ENCODE data around the gene SLC25A22.

Gene SLC25A22

GRCh38 chr11:770642-771616 is 27.2 kb downstream of the SLC25A22 start:
- no peak for DNase-seq

GRCh38 chr11:769887-770641 is 28.0 kb downstream of the SLC25A22 start:
- no peak for DNase-seq

GRCh38 chr11:767238-767637 is 30.8 kb downstream of the SLC25A22 start:
- no peak for DNase-seq

- DNase-seq, result no peak
Observed at GRCh38 chr11:766936-767210, 31.2 kb downstream of the SLC25A22 start.

- no peak for DNase-seq
Observed at GRCh38 chr11:766106-766935, 31.8 kb downstream of the SLC25A22 start.

GRCh38 chr11:765802-766091 is 32.3 kb downstream of the SLC25A22 start:
- DNase-seq, result no peak

- DNase-seq, result peak; percentile 47
Observed at GRCh38 chr11:765025-765801, 32.9 kb downstream of the SLC25A22 start.

GRCh38 chr11:764322-765024 is 33.6 kb downstream of the SLC25A22 start:
- DNase-seq, result no peak

GRCh38 chr11:763549-764321 is 34.3 kb downstream of the SLC25A22 start:
- DNase-seq, result no peak

GRCh38 chr11:763073-763463 is 35.0 kb downstream of the SLC25A22 start:
- no peak for DNase-seq

- DNase-seq, result no peak
Observed at GRCh38 chr11:762421-763072, 35.5 kb downstream of the SLC25A22 start.

GRCh38 chr11:761526-762108 is 36.5 kb downstream of the SLC25A22 start:
- no peak for DNase-seq

- DNase-seq, result no peak
Observed at GRCh38 chr11:760236-760635, 37.8 kb downstream of the SLC25A22 start.

GRCh38 chr11:749731-750130 is 48.4 kb downstream of the SLC25A22 start:
- DNase-seq, result no peak

GRCh38 chr11:748007-748359 is 50.1 kb downstream of the SLC25A22 start:
- no peak for DNase-seq

GRCh38 chr11:747158-748006 is 50.7 kb downstream of the SLC25A22 start, which contains the start of gene TALDO1:
TSS of gene TALDO1 (plus strand) at chr11:747464. CDS start at chr11:747482, 18 bp downstream.
- DNase-seq, result peak; percentile 92

- no peak for DNase-seq
Observed at GRCh38 chr11:746289-747157, 51.6 kb downstream of the SLC25A22 start.

GRCh38 chr11:745428-745827 is 52.7 kb downstream of the SLC25A22 start:
- no peak for DNase-seq

All from activated CD4-positive, CD25-positive, alpha-beta regulatory T cell treated with anti-CD3 and anti-CD28 coated beads, Interleukin-2, amount 50 U/mL, for 72 hours (primary cell).